ENCODE data around the gene PCNA.
"Not testable (repeated sequence)": the region's sequence is repeated elsewhere in the genome, so short reads cannot be mapped to it uniquely, and the experiment has no call there.

PCNA gene

DNA sequence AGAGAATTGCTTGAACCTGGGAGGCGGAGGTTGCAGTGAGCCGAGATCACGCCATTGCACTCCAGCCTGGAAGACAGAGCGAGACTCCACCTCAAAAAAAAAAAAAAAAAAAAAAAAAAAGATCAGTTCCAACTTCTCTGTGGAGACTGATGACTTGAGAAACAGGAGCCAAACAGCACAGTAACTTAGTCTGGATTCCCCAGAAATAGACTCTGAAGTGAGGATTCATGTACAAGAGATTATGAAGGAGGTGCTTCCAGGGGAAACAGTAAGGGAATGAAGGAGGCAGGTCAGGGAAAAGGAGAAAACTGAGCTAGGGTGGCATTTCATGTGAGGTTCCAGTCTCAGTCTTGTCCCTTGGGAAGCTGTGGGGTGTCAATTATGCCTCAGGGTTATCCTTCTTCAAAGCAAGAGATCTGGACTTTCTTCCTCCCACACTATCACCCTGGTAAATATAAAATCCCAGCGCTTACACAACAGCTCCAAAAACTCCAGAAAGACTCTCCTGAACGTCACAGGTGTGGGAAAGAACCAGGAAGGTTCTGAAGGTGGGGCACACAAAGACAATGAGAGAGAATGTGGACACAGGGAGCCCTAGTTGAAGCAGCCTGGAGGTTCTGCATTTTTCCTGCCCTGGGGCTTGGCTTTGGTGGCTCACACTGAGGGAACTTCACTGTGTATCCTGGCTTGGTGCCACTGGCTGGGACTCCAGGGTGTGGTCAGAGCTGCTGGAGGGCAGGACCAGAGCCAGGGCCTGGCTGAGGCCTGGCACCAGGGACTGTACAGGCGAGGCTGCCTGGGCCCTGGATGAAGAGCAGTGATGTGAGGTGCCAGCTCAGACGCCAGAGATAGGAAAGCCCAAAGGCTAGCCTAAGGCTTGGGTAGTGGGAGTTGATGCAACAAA, 46.8 kb downstream of the PCNA start:
- TF ChIP-seq, protein P1, sequence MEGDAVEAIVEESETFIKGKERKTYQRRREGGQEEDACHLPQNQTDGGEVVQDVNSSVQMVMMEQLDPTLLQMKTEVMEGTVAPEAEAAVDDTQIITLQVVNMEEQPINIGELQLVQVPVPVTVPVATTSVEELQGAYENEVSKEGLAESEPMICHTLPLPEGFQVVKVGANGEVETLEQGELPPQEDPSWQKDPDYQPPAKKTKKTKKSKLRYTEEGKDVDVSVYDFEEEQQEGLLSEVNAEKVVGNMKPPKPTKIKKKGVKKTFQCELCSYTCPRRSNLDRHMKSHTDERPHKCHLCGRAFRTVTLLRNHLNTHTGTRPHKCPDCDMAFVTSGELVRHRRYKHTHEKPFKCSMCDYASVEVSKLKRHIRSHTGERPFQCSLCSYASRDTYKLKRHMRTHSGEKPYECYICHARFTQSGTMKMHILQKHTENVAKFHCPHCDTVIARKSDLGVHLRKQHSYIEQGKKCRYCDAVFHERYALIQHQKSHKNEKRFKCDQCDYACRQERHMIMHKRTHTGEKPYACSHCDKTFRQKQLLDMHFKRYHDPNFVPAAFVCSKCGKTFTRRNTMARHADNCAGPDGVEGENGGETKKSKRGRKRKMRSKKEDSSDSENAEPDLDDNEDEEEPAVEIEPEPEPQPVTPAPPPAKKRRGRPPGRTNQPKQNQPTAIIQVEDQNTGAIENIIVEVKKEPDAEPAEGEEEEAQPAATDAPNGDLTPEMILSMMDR (conservative IDR thresholded peaks at IDR 0.05; ENCODE audit: low read depth, low read length): no peak
- Histone ChIP-seq H3K4me1 (ENCODE audit: low read depth, poor library complexity, severe bottlenecking) (peaks cover 50% of the 10 kb centered on the region), H3K36me3 (ENCODE audit: insufficient read depth) (no peaks in the 10 kb centered on the region), H3K79me2 (ENCODE audit: insufficient read depth, low read depth) (no peaks in the 10 kb centered on the region), H3K27me3 (ENCODE audit: insufficient read depth, low read depth) (no peaks in the 10 kb centered on the region), H3K4me3 (IDR thresholded peaks at IDR 0.05; ENCODE audit: insufficient read depth, low read depth, low read length) (no peak overlapping the region), H3K4me2 (no peak overlapping the region), H4K20me1 (ENCODE audit: insufficient read depth) (no peaks in the 10 kb centered on the region), H2AFZ (ENCODE audit: low read depth) (no peak overlapping the region), H3K9ac (no peak overlapping the region), H3K27ac (no peak overlapping the region)

DNA sequence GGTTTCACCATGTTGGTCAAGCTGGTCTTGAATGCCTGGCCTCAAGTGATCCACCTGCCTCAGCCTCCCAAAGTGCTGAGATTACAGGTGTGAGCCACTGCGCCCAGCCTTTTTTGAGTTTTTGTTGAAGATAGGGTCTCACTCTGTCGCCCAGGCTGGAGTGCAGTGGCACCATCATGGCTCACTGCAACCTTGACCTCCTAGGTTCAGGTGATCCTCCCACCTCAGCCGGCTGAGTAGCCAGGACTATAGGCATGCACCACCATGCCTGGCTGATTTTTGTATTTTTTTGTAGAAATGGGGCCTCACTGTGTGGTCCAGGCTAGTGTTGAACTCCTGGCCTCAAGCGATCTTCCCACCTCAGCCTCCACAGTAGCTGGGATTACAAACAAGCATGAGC, 47.8 kb downstream of the PCNA start:
- H3K27me3 ChIP-seq (ENCODE audit: insufficient read depth, low read depth); H3K4me3 ChIP-seq (IDR thresholded peaks at IDR 0.05; ENCODE audit: insufficient read depth, low read depth, low read length); H3K79me2 ChIP-seq (ENCODE audit: insufficient read depth, low read depth); H3K9ac ChIP-seq; H3K36me3 ChIP-seq (ENCODE audit: insufficient read depth); H4K20me1 ChIP-seq (ENCODE audit: insufficient read depth); H3K4me2 ChIP-seq; H2AFZ ChIP-seq (ENCODE audit: low read depth); H3K27ac ChIP-seq: not testable (repeated sequence)
- H3K4me1 ChIP-seq (ENCODE audit: low read depth, poor library complexity, severe bottlenecking): peaks cover 40% of the 10 kb centered on the region

DNA sequence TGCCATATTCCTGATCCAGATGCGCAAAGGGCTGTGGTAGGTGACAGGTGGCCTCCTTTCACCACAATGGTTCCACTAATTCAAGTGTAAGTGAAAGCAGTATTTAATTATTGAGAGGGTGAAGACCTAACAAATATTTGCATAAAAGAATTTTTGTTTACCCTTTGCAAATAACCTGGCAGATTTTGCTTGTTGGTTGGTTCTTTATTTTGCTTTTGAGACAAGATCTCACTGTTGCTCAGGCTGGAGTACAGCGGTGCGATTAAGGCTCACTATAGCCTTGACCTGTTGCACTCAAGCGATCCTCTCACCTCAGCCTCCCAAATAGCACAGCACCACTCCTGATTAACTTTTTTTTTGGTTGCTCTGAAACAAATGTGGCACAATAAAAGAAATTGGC, 49.2 kb downstream of the PCNA start:
- no peak overlapping the region for H2AFZ ChIP-seq (ENCODE audit: low read depth)
- H3K9ac ChIP-seq: no peak overlapping the region
- no peaks in the 10 kb centered on the region for H3K36me3 ChIP-seq (ENCODE audit: insufficient read depth)
- TF ChIP-seq, protein P1 (conservative IDR thresholded peaks at IDR 0.05; ENCODE audit: low read depth, low read length): no peak
- H3K27me3 ChIP-seq (ENCODE audit: insufficient read depth, low read depth): no peaks in the 10 kb centered on the region
- no peak overlapping the region for H3K4me2 ChIP-seq
- no peaks in the 10 kb centered on the region for H3K79me2 ChIP-seq (ENCODE audit: insufficient read depth, low read depth)
- H4K20me1 ChIP-seq (ENCODE audit: insufficient read depth): no peaks in the 10 kb centered on the region
- peaks cover 40% of the 10 kb centered on the region for H3K4me1 ChIP-seq (ENCODE audit: low read depth, poor library complexity, severe bottlenecking)
- H3K27ac ChIP-seq: no peak overlapping the region
- H3K4me3 ChIP-seq (IDR thresholded peaks at IDR 0.05; ENCODE audit: insufficient read depth, low read depth, low read length): no peak overlapping the region

DNA sequence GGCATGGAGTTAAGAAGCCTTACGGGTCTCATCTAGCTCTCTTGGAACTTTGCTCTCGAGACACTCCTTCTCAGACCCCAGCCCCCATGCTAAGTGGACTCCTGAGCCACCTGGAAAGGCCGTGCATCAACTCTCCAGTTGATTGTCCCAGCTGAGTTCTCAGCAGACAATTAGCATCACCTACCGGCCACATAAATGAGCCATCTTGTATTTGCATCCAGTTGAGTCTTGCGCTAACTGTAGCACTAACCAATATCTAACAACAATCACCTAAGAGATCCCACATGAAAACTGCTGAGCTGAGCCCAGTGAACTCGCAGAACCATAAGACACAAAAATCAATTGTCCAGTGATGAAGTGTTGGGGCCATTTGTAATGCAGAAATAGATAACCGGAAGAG, 49.7 kb downstream of the PCNA start:
- no peaks in the 10 kb centered on the region for H3K36me3 ChIP-seq (ENCODE audit: insufficient read depth)
- H3K4me2 ChIP-seq: peak overlapping the region; percentile 37; the same call in 1 of the 2 replicates
- H3K4me3 ChIP-seq (IDR thresholded peaks at IDR 0.05; ENCODE audit: insufficient read depth, low read depth, low read length): no peak overlapping the region
- no peaks in the 10 kb centered on the region for H3K27me3 ChIP-seq (ENCODE audit: insufficient read depth, low read depth)
- H3K4me1 ChIP-seq (ENCODE audit: low read depth, poor library complexity, severe bottlenecking): peaks cover 40% of the 10 kb centered on the region
- H3K9ac ChIP-seq: no peak overlapping the region
- H2AFZ ChIP-seq (ENCODE audit: low read depth): no peak overlapping the region
- TF ChIP-seq, protein P1 (conservative IDR thresholded peaks at IDR 0.05; ENCODE audit: low read depth, low read length): no peak
- no peaks in the 10 kb centered on the region for H4K20me1 ChIP-seq (ENCODE audit: insufficient read depth)
- H3K27ac ChIP-seq: no peak overlapping the region
- no peaks in the 10 kb centered on the region for H3K79me2 ChIP-seq (ENCODE audit: insufficient read depth, low read depth)

Measured in KMS-11 (cell line).